Adrenal gland (tissue), 5 donors: Measurements from ENCODE around the gene DDX25.

Experiments used
- POLR2A ChIP-seq, 2 donors: fragments of 450-650 bp; IDR thresholded peaks; one replicate each; pipeline ENCODE4 v1.6.1; 2017; ENCODE audit warnings: antibody characterized with exemption in 2 of 2, mild to moderate bottlenecking in 2 of 2, moderate library complexity in 1 of 2
- TF ChIP-seq, protein P1 (sequence below), 6 experiments: fragments of 450-650 bp in 4 of 6; fragments of 200-600 bp in 2 of 6; sonication (generic) in 1 of 6; IDR thresholded peaks; 1 replicate in 5 of 6; 2 replicates in 1 of 6; pipeline versions ENCODE4 v1.5.1 to v1.8.0; 2016 to 2021; ENCODE audit warnings: antibody characterized with exemption in 6 of 6, mild to moderate bottlenecking in 2 of 6, moderate library complexity in 1 of 6
- donor health status: DM: no; HTN: no; CAD: no.

GRCh38 chr11:125886997-125887372 lies 17.3 kb upstream of the DDX25 start:
- TF ChIP-seq, protein P1, sequence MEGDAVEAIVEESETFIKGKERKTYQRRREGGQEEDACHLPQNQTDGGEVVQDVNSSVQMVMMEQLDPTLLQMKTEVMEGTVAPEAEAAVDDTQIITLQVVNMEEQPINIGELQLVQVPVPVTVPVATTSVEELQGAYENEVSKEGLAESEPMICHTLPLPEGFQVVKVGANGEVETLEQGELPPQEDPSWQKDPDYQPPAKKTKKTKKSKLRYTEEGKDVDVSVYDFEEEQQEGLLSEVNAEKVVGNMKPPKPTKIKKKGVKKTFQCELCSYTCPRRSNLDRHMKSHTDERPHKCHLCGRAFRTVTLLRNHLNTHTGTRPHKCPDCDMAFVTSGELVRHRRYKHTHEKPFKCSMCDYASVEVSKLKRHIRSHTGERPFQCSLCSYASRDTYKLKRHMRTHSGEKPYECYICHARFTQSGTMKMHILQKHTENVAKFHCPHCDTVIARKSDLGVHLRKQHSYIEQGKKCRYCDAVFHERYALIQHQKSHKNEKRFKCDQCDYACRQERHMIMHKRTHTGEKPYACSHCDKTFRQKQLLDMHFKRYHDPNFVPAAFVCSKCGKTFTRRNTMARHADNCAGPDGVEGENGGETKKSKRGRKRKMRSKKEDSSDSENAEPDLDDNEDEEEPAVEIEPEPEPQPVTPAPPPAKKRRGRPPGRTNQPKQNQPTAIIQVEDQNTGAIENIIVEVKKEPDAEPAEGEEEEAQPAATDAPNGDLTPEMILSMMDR (IDR thresholded peaks at IDR 0.05), result no peak
- no peak for TF ChIP-seq POLR2A (IDR thresholded peaks at IDR 0.05)
